HCT116 (cell line): ENCODE data around the gene PTGES2. TPM values are rescaled to one million over a fixed set of nuclear protein-coding genes. Genes with fewer than 3 reads are reported as not detected.

Source experiments
- ATAC-seq: fragments of 200-7000 bp; cut with Tn5 transposase; 2 replicates; pipeline ENCODE4 v1.9.1; 2020; ENCODE audit warnings: mild to moderate bottlenecking, moderate library complexity
- BruUV-seq: library from RNA; stranded (reverse); fragments of 400-500 nt; replicated peaks from 2 replicates; lab custom pipeline; 2021; lab: Mats Ljungman, UMichigan
- CTCF ChIA-PET: fragments of 300-600 bp; sonication (Branson Sonifier 250); formaldehyde crosslinking; loops from one replicate; lab custom pipeline; 2021; ENCODE audit warnings: antibody characterized with exemption; lab: Charles Lee
- POLR2A ChIA-PET: fragments of 300-600, 350-600 bp; sonication (Branson Sonifier 250); formaldehyde crosslinking; loops from one replicate; lab custom pipeline; 2021; ENCODE audit warnings: antibody characterized with exemption; lab: Charles Lee
- RAD21 ChIA-PET, 2 experiments: fragments of 300-600 bp; sonication (Branson Sonifier 250); formaldehyde crosslinking; loops; one replicate each; lab custom pipeline; 2023; ENCODE audit warnings: low total read pairs in 2 of 2; ENCODE audit not compliant: uncharacterized antibody in 2 of 2, unreplicated experiment in 2 of 2, low non-redundant PET in 1 of 2; lab: Charles Lee
- DNase-seq: peaks from one replicate; pipeline ENCODE4 v3.0.0-alpha.2; 2010; ENCODE audit warnings: low read depth, low spot score
- H2AFZ ChIP-seq: fragments of 200-600 bp; shearing (Covaris generic), sonication (generic); 2 replicates; pipeline ENCODE4 v1.6.1; 2017; ENCODE audit warnings: low read depth, mixed run types, mixed read lengths, antibody characterized with exemption, low read length; ENCODE audit not compliant: poor library complexity, severe bottlenecking
- H3K27ac ChIP-seq: 2 replicates; pipeline ENCODE4 v1.5.1; 2012; ENCODE audit warnings: low read depth, low read length
- H3K27me3 ChIP-seq: fragments of 200-600 bp; sonication (generic); 2 replicates; pipeline ENCODE4 v1.6.1; 2016; ENCODE audit warnings: mixed run types, low read length, mixed read lengths; ENCODE audit not compliant: insufficient read depth
- H3K36me3 ChIP-seq, 2 experiments: fragments of 200-500 bp in 1 of 2; fragments of 200-600 bp in 1 of 2; sonication (Bioruptor generic) in 1 of 2; sonication (generic) in 1 of 2; 2 replicates each; pipeline versions ENCODE4 v1.5.1 to v1.6.1; 2014 to 2016; ENCODE audit warnings: low read length in 2 of 2, inconsistent platforms in 1 of 2, mixed read lengths in 1 of 2, mixed run types in 1 of 2; ENCODE audit not compliant: insufficient read depth in 2 of 2, control insufficient read depth in 1 of 2
- H3K4me1 ChIP-seq, 2 experiments: fragments of 200-600 bp in 1 of 2; sonication (generic) in 1 of 2; 2 replicates each; pipeline versions ENCODE4 v1.5.1 to v1.6.1; 2012 to 2017; ENCODE audit warnings: low read length in 2 of 2, inconsistent platforms in 1 of 2, mild to moderate bottlenecking in 1 of 2, mixed read lengths in 1 of 2, mixed run types in 1 of 2, moderate library complexity in 1 of 2; ENCODE audit not compliant: insufficient read depth in 2 of 2, control insufficient read depth in 1 of 2
- H3K4me2 ChIP-seq: fragments of 200-600 bp; sonication (generic); 2 replicates; pipeline ENCODE4 v1.6.1; 2017; ENCODE audit warnings: mixed run types, low read length, mixed read lengths
- H3K4me3 ChIP-seq, 2 experiments: fragments of 200-600 bp in 1 of 2; sonication (generic) in 1 of 2; replicated peaks in 1 of 2; 2 replicates each; pipeline ENCODE4 v1.5.1; 2011 to 2016; ENCODE audit warnings: low read length in 2 of 2, control low read depth in 1 of 2, low read depth in 1 of 2, mild to moderate bottlenecking in 1 of 2, mixed read lengths in 1 of 2, mixed run types in 1 of 2
- H3K79me2 ChIP-seq: fragments of 200-600 bp; sonication (generic); 2 replicates; pipeline ENCODE4 v1.6.1; 2017; ENCODE audit warnings: mild to moderate bottlenecking, mixed run types, low read length, moderate library complexity, mixed read lengths; ENCODE audit not compliant: insufficient read depth
- H3K9ac ChIP-seq: fragments of 200-600 bp; sonication (generic); 2 replicates; pipeline ENCODE4 v1.6.1; 2016; ENCODE audit warnings: low read length, mixed read lengths
- H3K9me2 ChIP-seq: fragments of 200-600 bp; sonication (generic), shearing (Covaris generic); 2 replicates; pipeline ENCODE4 v1.6.1; 2017; ENCODE audit warnings: mixed run types, mild to moderate bottlenecking, moderate library complexity; ENCODE audit not compliant: insufficient read depth
- H3K9me3 ChIP-seq, 2 experiments: fragments of 200-500 bp in 1 of 2; fragments of 200-600 bp in 1 of 2; sonication (Bioruptor generic) in 1 of 2; sonication (generic) in 1 of 2; 2 replicates each; pipeline ENCODE4 v1.6.1; 2014 to 2017; ENCODE audit warnings: low read length in 2 of 2, mixed read lengths in 2 of 2, inconsistent platforms in 1 of 2, low read depth in 1 of 2, mild to moderate bottlenecking in 1 of 2, mixed run types in 1 of 2, moderate library complexity in 1 of 2; ENCODE audit not compliant: control insufficient read depth in 1 of 2, insufficient read depth in 1 of 2
- H4K20me1 ChIP-seq: fragments of 200-600 bp; sonication (generic), shearing (Covaris generic); 2 replicates; pipeline ENCODE4 v1.6.1; 2017; ENCODE audit warnings: mixed run types, mild to moderate bottlenecking, moderate library complexity; ENCODE audit not compliant: insufficient read depth
- ATF3 ChIP-seq: IDR thresholded peaks from 2 replicates; pipeline ENCODE4 v1.6.1; 2012
- CBX3 ChIP-seq: IDR thresholded peaks from 2 replicates; pipeline ENCODE4 v1.6.1; 2012; ENCODE audit warnings: low read depth
- CEBPB ChIP-seq: IDR thresholded peaks from 2 replicates; pipeline ENCODE4 v1.6.1; 2012; ENCODE audit warnings: low read depth
- CTCF ChIP-seq, 3 experiments: fragments of 200-600 bp in 1 of 3; sonication (generic) in 1 of 3; IDR thresholded peaks in 2 of 3; conservative IDR thresholded peaks in 1 of 3; 2 replicates each; pipeline ENCODE4 v1.5.1; 2012 to 2017; ENCODE audit warnings: low read depth in 2 of 3, low read length in 2 of 3, antibody characterized with exemption in 1 of 3, borderline replicate concordance in 1 of 3, control low read depth in 1 of 3, mild to moderate bottlenecking in 1 of 3, mixed read lengths in 1 of 3, mixed run types in 1 of 3, moderate library complexity in 1 of 3; ENCODE audit not compliant: insufficient read depth in 1 of 3
- EGR1 ChIP-seq: IDR thresholded peaks from 2 replicates; pipeline ENCODE4 v1.6.1; 2012; ENCODE audit warnings: low read depth
- ELF1 ChIP-seq: IDR thresholded peaks from 2 replicates; pipeline ENCODE4 v1.6.1; 2012; ENCODE audit warnings: low read depth, borderline replicate concordance
- EZH2 ChIP-seq: fragments of 200-600 bp; sonication (generic); IDR thresholded peaks from 2 replicates; pipeline ENCODE4 v1.6.1; 2017; ENCODE audit warnings: antibody characterized with exemption, mixed run types
- MAX ChIP-seq: IDR thresholded peaks from 2 replicates; pipeline ENCODE4 v1.6.1; 2012
- POLR2A ChIP-seq: IDR thresholded peaks from 2 replicates; pipeline ENCODE4 v1.7.0; 2011; ENCODE audit warnings: borderline replicate concordance; ENCODE audit not compliant: insufficient read depth, insufficient read length; ENCODE audit errors: extremely low read depth
- POLR2AphosphoS5 ChIP-seq: IDR thresholded peaks from 2 replicates; pipeline ENCODE4 v1.6.1; 2011; ENCODE audit warnings: mild to moderate bottlenecking, low read depth, low read length, moderate library complexity
- REST ChIP-seq: IDR thresholded peaks from 2 replicates; pipeline ENCODE4 v1.6.1; 2012; ENCODE audit warnings: low read depth
- SP1 ChIP-seq: IDR thresholded peaks from 2 replicates; pipeline ENCODE4 v1.6.1; 2012; ENCODE audit warnings: low read depth
- SRF ChIP-seq: IDR thresholded peaks from 2 replicates; pipeline ENCODE4 v1.6.1; 2012; ENCODE audit warnings: low read depth
- TCF7L2 ChIP-seq: IDR thresholded peaks from 2 replicates; pipeline ENCODE4 v1.7.0; 2011; ENCODE audit warnings: borderline replicate concordance, inconsistent platforms; ENCODE audit not compliant: insufficient read depth, insufficient read length; ENCODE audit errors: extremely low read depth
- ZBTB33 ChIP-seq: IDR thresholded peaks from 2 replicates; pipeline ENCODE4 v1.6.1; 2011; ENCODE audit warnings: mild to moderate bottlenecking, low read length, moderate library complexity; ENCODE audit not compliant: insufficient replicate concordance; ENCODE audit errors: extremely low read depth
- ZFX ChIP-seq: fragments of 450-650 bp; IDR thresholded peaks from 2 replicates; pipeline ENCODE4 v1.6.1; 2017
- intact Hi-C: fragments of 100-400 bp; cut with micrococcal nuclease; formaldehyde crosslinking; loops from 2 replicates; pipeline ENCODE4 v1.10.0; 2022
- total RNA-seq: library from RNA; stranded (reverse); gene quantifications from one replicate; pipeline ENCODE4 v1.2.1, GENCODE V29; 2021; ENCODE audit not compliant: unreplicated experiment

Gene PTGES2
- total RNA-seq, 1 experiment from 2014 or later = 148 TPM

GRCh38 chr9:128151309-128152132 lies 24.0 kb upstream of the PTGES2 start:
- Histone ChIP-seq H3K9me2 (no peaks in the 10 kb centered on the region), H3K27ac (no peak overlapping the region), H3K4me1 (peaks cover 10 to 29% of the 10 kb centered on the region in 2 experiments), H4K20me1 (no peaks in the 10 kb centered on the region), H3K9ac (no peak overlapping the region), H3K4me2 (no peak overlapping the region), H3K36me3 (no peaks in the 10 kb centered on the region), H3K9me3 (no peaks in the 10 kb centered on the region), H2AFZ (no peak overlapping the region), H3K27me3 (no peaks in the 10 kb centered on the region), H3K4me3 (no peak overlapping the region), H3K79me2 (no peaks in the 10 kb centered on the region)
- no peak for TF ChIP-seq CTCF (IDR thresholded peaks at IDR 0.05 in 2 of 3, conservative IDR thresholded peaks at IDR 0.05 in 1 of 3; ENCODE audit: borderline replicate concordance in 1 of 3, insufficient read depth in 1 of 3, low read depth in 2 of 3, low read length in 2 of 3)
- no peak for TF ChIP-seq MAX
- TF ChIP-seq REST = no peak
- no peak for TF ChIP-seq POLR2A
- TF ChIP-seq ATF3 = no peak
- TF ChIP-seq CEBPB = no peak
- TF ChIP-seq SRF = no peak
- TF ChIP-seq ZBTB33 = no peak
- TF ChIP-seq SP1 = no peak
- no peak for TF ChIP-seq TCF7L2
- no peak for TF ChIP-seq CBX3
- TF ChIP-seq ZFX = no peak
- no peak for TF ChIP-seq ELF1
- no peak; the same call in 1 of the 2 replicates for TF ChIP-seq POLR2AphosphoS5
- no peak for TF ChIP-seq EZH2
- no peak for TF ChIP-seq EGR1
- no peak for ATAC-seq
- no TSS peak for BruUV-seq
- ChIA-PET CTCF (interaction anchor here (1.2 kb wide), 1 partner anchor 8 kb away, joined by 6 read pairs; the partner anchor contains the start of gene BBLN), POLR2A (interaction anchor here (1.0 to 2.1 kb wide), 2 partner anchors 8 to 10 kb away, joined by 3 to 7 read pairs; partner anchors contain the start of gene BBLN), RAD21 (no interaction called here)
- intact Hi-C loops = no loop called here
- DNase-seq = no peak
